Measurements from ENCODE around the gene SFTPD.

The SFTPD gene

GRCh38 chr10:79946271-79947082 is 2.4 kb downstream of the SFTPD start:
- FAIRE-seq = no peak
- DNase-seq (ENCODE audit: insufficient read length, low spot score) = no peak

DNA sequence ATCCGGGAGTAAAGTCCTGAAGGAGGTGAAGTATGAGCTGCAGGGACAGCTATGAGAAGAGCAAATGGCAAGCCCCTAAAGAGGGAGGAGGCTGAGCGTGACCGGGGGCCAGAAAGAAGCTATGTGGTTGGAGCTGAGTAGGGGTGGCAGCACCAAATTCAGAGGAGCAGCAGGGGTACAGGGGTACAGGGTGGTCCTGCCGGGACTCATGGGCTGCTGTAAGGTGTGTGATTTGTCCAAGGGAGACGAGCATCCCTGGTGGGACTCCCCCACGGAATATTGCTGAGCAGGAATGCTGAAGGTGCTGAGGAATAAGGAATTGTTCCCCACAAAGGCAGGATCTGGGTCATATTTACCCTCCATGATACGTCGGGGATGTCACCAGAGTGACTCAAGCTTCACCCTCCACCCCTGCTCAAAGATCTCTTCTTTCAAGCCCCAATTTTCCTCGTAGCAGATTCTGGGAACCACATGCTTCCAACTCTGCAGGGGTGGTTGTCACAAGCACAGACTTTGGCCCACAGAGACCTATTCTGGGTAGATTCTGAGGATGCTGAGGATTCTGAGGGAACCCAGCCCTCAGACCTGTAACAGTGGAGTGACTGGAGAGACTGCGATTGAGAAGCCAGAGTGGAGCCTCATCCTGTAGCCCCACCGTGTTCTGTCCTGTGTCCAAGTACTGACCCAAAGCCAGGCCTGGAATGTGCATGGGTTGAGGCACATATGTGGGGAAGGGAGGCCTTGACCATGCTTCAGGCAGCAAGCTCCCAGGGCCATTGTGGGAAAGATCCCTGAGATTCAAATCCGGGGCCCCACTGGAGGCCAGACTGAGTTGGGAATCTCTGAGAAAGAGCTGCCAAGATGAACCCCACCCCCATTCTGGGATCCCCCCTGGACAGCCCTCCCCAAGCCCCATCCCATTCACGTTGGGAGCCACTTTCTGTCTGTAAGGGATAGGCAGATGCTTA is 4.2 kb downstream of the SFTPD start:
- FAIRE-seq = no peak
- no peak for DNase-seq (ENCODE audit: insufficient read length, low spot score)

- FAIRE-seq = no peak
- DNase-seq (ENCODE audit: insufficient read length, low spot score) = no peak
These were observed 5.0 kb downstream of the SFTPD start for GRCh38 chr10:79943871-79944270.

DNA sequence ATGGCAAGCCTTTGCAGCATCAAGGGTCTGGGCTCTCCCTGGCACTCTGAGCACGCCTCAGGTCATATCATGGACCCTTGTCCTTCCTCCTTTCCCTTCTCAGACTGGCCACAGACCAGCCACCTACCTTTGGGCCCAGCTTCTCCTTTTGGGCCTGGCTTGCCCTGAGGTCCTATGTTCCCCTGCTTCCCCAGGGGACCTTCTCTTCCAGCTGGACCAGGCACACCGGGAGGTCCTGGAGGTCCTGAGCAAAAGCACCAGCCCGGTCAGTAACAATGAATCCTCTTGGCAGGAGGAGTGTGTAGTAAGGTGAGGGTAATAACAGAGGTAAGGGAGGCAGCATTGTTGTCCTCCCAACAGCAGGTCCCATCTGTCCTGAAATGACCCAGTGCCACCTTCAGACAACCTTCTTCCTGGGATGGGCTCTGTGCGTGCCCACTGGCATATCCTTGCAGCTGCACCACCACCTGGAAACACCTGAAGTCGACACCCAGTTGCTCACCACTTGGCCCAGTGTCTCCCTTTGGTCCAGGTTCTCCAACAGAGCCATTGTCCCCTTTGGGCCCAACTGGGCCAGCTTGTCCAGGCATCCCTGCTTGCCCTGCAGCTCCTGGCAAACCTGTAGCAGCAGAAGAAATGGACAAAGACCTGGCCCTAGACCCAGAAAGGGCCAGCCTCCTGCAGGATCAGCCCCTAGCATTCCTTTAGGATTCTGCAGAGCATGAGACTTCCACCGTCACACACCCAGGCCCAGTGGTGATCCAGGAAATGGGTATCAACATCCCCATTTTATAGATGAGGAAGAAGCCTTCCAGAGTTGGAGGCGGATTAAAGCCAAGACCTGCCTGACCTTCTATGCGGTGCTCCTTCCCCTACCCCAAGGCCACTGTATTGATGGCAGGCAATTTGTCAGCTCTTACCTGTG is 6.4 kb downstream of the SFTPD start:
- no peak for FAIRE-seq

DNA sequence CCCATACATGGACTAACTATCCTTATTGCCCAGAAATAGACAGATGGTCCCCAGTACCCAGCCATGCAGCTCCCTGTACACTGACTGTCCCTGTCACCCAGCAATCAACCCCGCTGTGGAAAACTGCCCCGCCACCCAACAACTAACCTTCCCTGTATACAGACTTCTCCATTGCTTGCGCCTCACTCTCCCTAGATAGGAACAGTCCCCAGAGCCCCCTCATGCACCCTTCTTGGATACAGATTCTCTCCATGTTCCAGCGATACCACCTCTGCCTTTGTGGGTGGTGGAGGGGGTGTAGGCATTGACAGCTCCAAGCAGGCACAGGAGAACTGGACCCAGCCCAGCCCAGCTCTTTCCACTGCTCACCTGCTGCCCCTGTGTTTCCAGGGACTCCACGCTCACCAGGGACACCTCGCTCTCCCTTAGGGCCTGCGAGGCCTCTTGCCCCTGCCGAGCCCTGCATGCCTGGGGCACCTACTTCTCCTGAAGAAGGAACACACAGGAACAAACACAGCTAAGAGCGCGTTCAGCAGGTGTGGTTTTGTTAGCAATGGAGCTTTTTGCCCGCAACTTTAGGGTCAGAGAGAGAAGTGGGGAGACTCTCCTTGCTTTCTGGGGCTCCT is 7.2 kb downstream of the SFTPD start:
- no peak for DNase-seq (ENCODE audit: insufficient read length, low spot score)
- FAIRE-seq = no peak

More for the DNA sequence above, 6.4 kb downstream of the SFTPD start:
- no peak for DNase-seq (ENCODE audit: insufficient read length, low spot score)

DNA sequence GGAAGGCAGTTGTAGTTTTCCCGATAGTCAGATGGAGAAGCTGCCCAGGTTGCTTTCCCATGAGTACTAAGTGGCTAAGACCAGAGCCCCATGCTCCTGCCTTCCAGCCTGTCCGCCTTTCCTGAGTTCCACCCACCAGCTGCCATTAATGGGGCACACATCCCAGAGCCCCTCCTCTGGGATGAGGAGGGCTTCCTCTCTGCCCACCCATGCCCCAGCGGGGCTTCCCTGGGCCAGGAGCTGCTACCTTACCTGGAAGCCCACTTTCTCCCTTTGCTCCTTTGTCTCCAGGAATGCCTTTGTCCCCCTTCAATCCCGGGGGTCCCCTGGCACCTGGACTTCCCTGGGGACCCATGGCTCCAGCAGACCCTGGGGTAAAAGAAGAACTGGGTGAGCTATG is 7.8 kb downstream of the SFTPD start:
- DNase-seq (ENCODE audit: insufficient read length, low spot score) (no peak), FAIRE-seq (no peak)

DNA sequence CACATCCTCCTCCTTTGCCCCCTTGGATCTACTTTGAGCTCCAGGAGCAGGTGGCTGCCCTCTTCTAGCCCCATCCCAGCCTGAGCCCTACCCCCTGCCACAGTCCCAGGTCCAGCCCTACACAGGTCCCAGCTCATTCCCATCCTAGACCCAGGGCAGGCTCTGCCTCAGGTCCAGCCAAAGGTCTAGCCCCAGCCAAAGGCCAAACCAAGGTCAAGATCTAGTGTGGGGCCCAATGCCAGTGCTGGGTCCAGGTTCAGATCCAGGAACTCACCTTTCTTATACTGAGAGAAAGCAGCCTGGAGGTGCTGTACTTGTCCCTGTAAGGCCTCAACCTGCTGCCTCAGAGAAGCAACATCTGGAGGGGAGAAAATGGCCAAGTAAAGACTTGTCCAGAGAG is 8.5 kb downstream of the SFTPD start:
- DNase-seq (ENCODE audit: insufficient read length, low spot score) (no peak), FAIRE-seq (no peak)

GRCh38 chr10:79939969-79940368 is 8.9 kb downstream of the SFTPD start:
- no peak for FAIRE-seq
- no peak for DNase-seq (ENCODE audit: insufficient read length, low spot score)

DNA sequence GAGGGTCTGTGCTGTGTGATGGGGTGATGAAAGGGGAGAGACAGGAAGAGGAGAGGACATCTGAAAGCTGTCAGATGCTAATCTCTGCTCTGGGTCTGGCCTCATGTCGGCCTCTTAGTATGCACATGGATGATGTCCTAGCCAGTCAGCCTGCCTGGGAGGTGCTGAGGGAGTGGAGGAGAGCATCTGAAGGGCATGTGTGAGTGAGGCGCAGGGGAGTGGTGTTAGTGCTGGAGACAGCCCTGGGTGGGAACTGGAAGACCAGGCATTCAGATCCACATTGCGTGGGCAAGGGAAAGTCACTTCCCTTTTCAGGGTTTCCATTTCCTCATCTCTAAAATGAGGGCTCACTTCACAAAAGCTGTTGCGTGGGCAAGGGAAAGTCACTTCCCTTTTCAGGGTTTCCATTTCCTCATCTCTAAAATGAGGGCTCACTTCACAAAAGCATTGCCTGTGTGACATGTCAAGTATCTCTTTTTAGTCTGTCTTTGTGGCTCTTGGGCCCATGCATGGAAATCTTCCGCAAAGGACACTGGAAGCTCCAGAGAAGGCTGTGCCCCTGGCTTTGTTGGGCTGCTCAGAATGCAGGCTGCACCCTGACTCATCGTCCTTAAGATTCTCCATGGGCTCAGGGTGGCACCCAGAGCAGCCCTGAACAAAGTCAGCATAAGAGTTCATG is 10.0 kb downstream of the SFTPD start:
- DNase-seq (ENCODE audit: insufficient read length, low spot score) (no peak), FAIRE-seq (no peak)

DNA sequence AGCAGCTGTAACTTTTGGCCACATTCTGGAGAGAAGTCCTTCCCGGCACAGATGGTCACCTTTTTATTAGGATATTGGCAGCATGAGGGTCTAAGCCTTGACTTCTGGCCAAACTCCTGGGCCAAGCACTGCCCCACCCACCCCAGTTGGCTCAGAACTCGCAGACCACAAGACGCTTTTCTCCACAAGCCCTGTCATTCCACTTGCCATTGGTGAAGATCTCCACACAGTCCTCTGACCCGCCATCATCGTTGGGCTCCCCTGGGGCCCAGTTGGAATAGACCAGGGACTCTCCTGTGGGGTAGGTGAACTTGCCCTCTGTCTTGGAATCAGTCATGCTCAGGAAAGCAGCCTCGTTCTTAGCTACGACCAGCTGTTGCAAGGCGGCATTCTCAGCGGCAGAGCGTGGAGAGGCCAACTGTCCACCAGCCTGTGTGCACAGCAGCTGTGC is 11.2 kb downstream of the SFTPD start:
- DNase-seq (ENCODE audit: insufficient read length, low spot score) (no peak), FAIRE-seq (no peak)

- DNase-seq (ENCODE audit: insufficient read length, low spot score) (no peak), FAIRE-seq (no peak)
These were observed 12.0 kb downstream of the SFTPD start for GRCh38 chr10:79936625-79937615.

DNA sequence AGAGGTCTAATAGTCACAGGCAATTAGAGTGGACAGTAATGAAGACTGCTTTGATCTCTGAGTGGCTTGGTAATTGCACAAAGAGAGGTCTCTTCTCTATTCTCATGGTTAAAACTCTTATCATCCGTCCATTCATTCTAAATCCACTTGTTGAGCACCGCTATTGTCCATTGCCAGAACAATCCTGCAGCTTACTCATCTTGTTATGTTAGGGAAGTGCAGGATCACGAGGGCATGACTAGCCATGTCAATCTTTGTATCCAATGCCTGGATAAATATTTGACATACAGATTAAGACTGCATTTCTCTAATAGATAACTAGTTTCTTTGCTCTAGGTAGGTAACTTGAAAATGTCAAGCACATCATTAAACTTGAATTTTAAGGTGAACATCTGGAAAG is 14.9 kb downstream of the SFTPD start:
- no peak for FAIRE-seq
- no peak for DNase-seq (ENCODE audit: insufficient read length, low spot score)

GRCh38 chr10:79932841-79933379 is 16.0 kb downstream of the SFTPD start:
- FAIRE-seq (no peak), DNase-seq (ENCODE audit: insufficient read length, low spot score) (no peak)

- no peak for FAIRE-seq
- no peak for DNase-seq (ENCODE audit: insufficient read length, low spot score)
These were observed 16.6 kb downstream of the SFTPD start for GRCh38 chr10:79932307-79932706.

DNA sequence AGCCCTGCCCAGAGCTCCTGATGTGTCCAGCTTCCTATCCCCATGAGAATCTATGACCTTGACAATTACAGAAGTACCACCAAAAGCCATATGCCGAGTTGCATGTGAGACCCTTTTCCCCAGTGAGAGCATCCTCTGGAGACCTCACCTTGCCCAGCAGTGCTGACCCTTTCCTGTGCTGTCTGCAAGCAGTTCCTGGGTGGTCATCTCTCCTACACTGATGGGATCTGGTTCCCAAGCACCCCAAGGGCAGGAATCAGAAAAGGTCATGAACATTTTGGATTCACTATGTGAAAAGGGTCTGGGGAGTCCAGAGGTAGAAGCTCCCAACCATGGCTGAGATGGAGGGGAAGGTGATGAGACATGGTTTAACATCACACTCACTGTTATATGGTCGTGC is 18.2 kb downstream of the SFTPD start:
- no peak for FAIRE-seq
- DNase-seq (ENCODE audit: insufficient read length, low spot score) = no peak

GRCh38 chr10:79930267-79930666 is 18.6 kb downstream of the SFTPD start:
- DNase-seq (ENCODE audit: insufficient read length, low spot score) = no peak
- no peak for FAIRE-seq

DNA sequence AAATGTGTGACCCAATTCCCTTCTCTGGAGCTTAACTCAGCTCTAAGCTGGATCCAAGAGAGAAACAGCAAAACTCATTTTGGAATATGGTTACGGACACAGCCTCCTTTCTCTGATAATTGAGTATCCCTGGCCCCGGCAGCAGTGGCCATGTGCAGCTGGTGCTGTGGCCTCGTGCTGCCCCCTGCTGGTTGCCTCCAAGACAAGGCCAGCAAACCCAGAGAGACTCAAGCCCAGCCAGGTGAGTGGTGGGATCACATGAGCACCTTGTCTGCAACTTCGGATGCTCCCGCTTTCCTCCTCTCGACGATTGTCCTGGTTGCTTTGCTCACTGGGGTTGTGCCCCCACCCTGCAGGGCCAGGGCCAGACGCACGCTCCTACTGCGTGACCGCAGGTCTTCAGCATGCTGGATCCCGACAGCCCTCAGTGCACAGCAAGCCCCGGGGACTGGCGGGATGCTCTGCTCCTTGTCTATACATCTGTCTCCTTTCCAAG is 19.4 kb downstream of the SFTPD start:
- peak; percentile 75 for DNase-seq (ENCODE audit: insufficient read length, low spot score)

GRCh38 chr10:79928028-79928583 is 20.8 kb downstream of the SFTPD start:
- FAIRE-seq (no peak), DNase-seq (ENCODE audit: insufficient read length, low spot score) (no peak)

More for the DNA sequence above, 19.4 kb downstream of the SFTPD start:
- FAIRE-seq = peak; percentile 28
